CD4-positive, CD25-positive, alpha-beta regulatory T cell (primary cell): ENCODE measurements around the gene TBC1D22A. TPM values are rescaled to one million over a fixed set of nuclear protein-coding genes. Genes with fewer than 3 reads are reported as not detected.

Source experiments
- ATAC-seq, 2 donors: fragments of 150-1000 bp; cut with Tn5 transposase; one replicate each; pipeline ENCODE4 v1.10.0; 2021; ENCODE audit warnings: low read depth in 2 of 2, moderate number of reproducible peaks in 2 of 2, moderate library complexity in 1 of 2
- DNase-seq, 3 donors: peaks; one replicate each; pipeline versions ENCODE4 v3.0.0 to v3.0.0-alpha.2; 2012 to 2022; ENCODE audit warnings: mixed read lengths in 1 of 3
- H3K27ac ChIP-seq: one replicate; pipeline ENCODE4 v1.7.0; 2013; ENCODE audit warnings: mild to moderate bottlenecking, low read length; ENCODE audit not compliant: insufficient read depth, poor library complexity, severe bottlenecking
- H3K27me3 ChIP-seq: one replicate; pipeline ENCODE4 v1.7.0; 2013; ENCODE audit warnings: low read length; ENCODE audit not compliant: control insufficient read depth, insufficient read depth
- H3K36me3 ChIP-seq: one replicate; pipeline ENCODE4 v1.7.0; 2013; ENCODE audit warnings: mild to moderate bottlenecking, low read length, moderate library complexity; ENCODE audit not compliant: control insufficient read depth, insufficient read depth
- H3K4me1 ChIP-seq: 2 replicates; pipeline ENCODE4 v1.7.0; 2013; ENCODE audit warnings: mild to moderate bottlenecking, low read length; ENCODE audit not compliant: insufficient read depth, control insufficient read depth, poor library complexity, severe bottlenecking
- H3K4me3 ChIP-seq: one replicate; pipeline ENCODE4 v1.7.0; 2013; ENCODE audit warnings: low read depth, mild to moderate bottlenecking, low read length, moderate library complexity
- H3K9me3 ChIP-seq, 2 experiments: 1 replicate in 1 of 2; 2 replicates in 1 of 2; pipeline ENCODE4 v1.7.0; 2013; ENCODE audit warnings: low read length in 2 of 2, mild to moderate bottlenecking in 1 of 2, moderate library complexity in 1 of 2; ENCODE audit not compliant: control insufficient read depth in 2 of 2
- H3K27ac Mint-ChIP-seq, 3 donors: one replicate each; pipeline ENCODE4 v1.8.0; 2020 to 2022; ENCODE audit warnings: mild to moderate bottlenecking in 3 of 3, mixed read lengths in 3 of 3, moderate library complexity in 2 of 3
- H3K27me3 Mint-ChIP-seq: one replicate; pipeline ENCODE4 v1.8.0; 2022; ENCODE audit warnings: mild to moderate bottlenecking, mixed read lengths
- H3K36me3 Mint-ChIP-seq: one replicate; pipeline ENCODE4 v1.8.0; 2020; ENCODE audit warnings: mixed read lengths
- H3K4me1 Mint-ChIP-seq, 4 donors: one replicate each; pipeline ENCODE4 v1.8.0; 2020 to 2022; ENCODE audit warnings: mixed read lengths in 4 of 4, mild to moderate bottlenecking in 1 of 4
- H3K4me3 Mint-ChIP-seq, 4 donors: one replicate each; pipeline ENCODE4 v1.8.0; 2020 to 2022; ENCODE audit warnings: mild to moderate bottlenecking in 4 of 4, mixed read lengths in 4 of 4, moderate library complexity in 3 of 4
- H3K9me3 Mint-ChIP-seq, 7 donors: one replicate each; pipeline ENCODE4 v1.8.0; 2020 to 2022; ENCODE audit warnings: mixed read lengths in 7 of 7, mild to moderate bottlenecking in 3 of 7, moderate library complexity in 2 of 7
- polyA plus RNA-seq, 4 donors: library from polyadenylated mRNA; unstranded; fragments of 300-500 nt; fragmentation: Illumina TruSeq; gene quantifications; one replicate each; pipeline ENCODE4 v1.2.3, GENCODE V29; 2021
- total RNA-seq: library from RNA; stranded (reverse); gene quantifications from one replicate; pipeline ENCODE4 v1.2.3, GENCODE V29; 2022

Gene TBC1D22A
- total and polyA plus RNA-seq, 5 donors from 2014 or later: 19.8 to 42.5 (median 24.3) TPM

GRCh38 chr22:46929046-46929709 is 166.7 kb downstream of the TBC1D22A start:
- Mint-ChIP-seq H3K4me1 (peaks cover 9 to 23% (median 15%) of the 10 kb centered on the region in 4 donors), H3K27ac (no peak overlapping the region), H3K9me3 (no peaks in the 10 kb centered on the region), H3K27me3 (no peaks in the 10 kb centered on the region), H3K36me3 (peaks cover 26% of the 10 kb centered on the region), H3K4me3 (no peak overlapping the region)
- H3K27me3 ChIP-seq: no peaks in the 10 kb centered on the region
- H3K27ac ChIP-seq: no peak overlapping the region
- ATAC-seq: no peak
- H3K9me3 ChIP-seq: no peaks in the 10 kb centered on the region
- H3K36me3 ChIP-seq: peaks cover 3% of the 10 kb centered on the region
- no peaks in the 10 kb centered on the region for H3K4me1 ChIP-seq
- H3K4me3 ChIP-seq: no peak overlapping the region
- DNase-seq: no peak

GRCh38 chr22:46929710-46930204 is 167.3 kb downstream of the TBC1D22A start:
- no peak overlapping the region for H3K27ac Mint-ChIP-seq

GRCh38 chr22:46931414-46931813 is 169.0 kb downstream of the TBC1D22A start:
- H3K4me1 Mint-ChIP-seq: peaks cover 9 to 29% (median 20%) of the 10 kb centered on the region in 4 donors
- Histone ChIP-seq H3K36me3 (no peaks in the 10 kb centered on the region), H3K4me1 (no peaks in the 10 kb centered on the region), H3K4me3 (no peak overlapping the region), H3K27ac (no peak overlapping the region), H3K9me3 (no peaks in the 10 kb centered on the region), H3K27me3 (no peaks in the 10 kb centered on the region)
- no peaks in the 10 kb centered on the region for H3K9me3 Mint-ChIP-seq
- no peaks in the 10 kb centered on the region for H3K27me3 Mint-ChIP-seq
- ATAC-seq (no peak), DNase-seq (no peak)
- H3K4me3 Mint-ChIP-seq: no peak overlapping the region
- peaks cover 31% of the 10 kb centered on the region for H3K36me3 Mint-ChIP-seq
- no peak overlapping the region for H3K27ac Mint-ChIP-seq

More at GRCh38 chr22:46929710-46930204, 167.3 kb downstream of the TBC1D22A start:
- Mint-ChIP-seq H3K27me3 (no peaks in the 10 kb centered on the region), H3K36me3 (peaks cover 28% of the 10 kb centered on the region), H3K4me1 (peaks cover 9 to 23% (median 16%) of the 10 kb centered on the region in 4 donors), H3K9me3 (no peaks in the 10 kb centered on the region), H3K4me3 (no peak overlapping the region)
- DNase-seq: no peak
- no peaks in the 10 kb centered on the region for H3K27me3 ChIP-seq
- no peak for ATAC-seq
- H3K4me1 ChIP-seq: no peaks in the 10 kb centered on the region
- no peak overlapping the region for H3K27ac ChIP-seq
- peaks cover 3% of the 10 kb centered on the region for H3K36me3 ChIP-seq
- no peak overlapping the region for H3K4me3 ChIP-seq
- no peaks in the 10 kb centered on the region for H3K9me3 ChIP-seq

- no peak overlapping the region for H3K4me3 ChIP-seq
- H3K9me3 ChIP-seq: no peaks in the 10 kb centered on the region
- Mint-ChIP-seq H3K36me3 (peaks cover 33% of the 10 kb centered on the region), H3K4me3 (peak overlapping the region in 1 of 4 donors; percentile 28), H3K9me3 (no peaks in the 10 kb centered on the region), H3K4me1 (peaks cover 9 to 29% (median 21%) of the 10 kb centered on the region in 4 donors), H3K27me3 (no peaks in the 10 kb centered on the region), H3K27ac (peak overlapping the region in 1 of 3 donors; percentile 74)
- H3K4me1 ChIP-seq: no peaks in the 10 kb centered on the region
- ATAC-seq (no peak), DNase-seq (no peak)
- H3K27ac ChIP-seq: no peak overlapping the region
- no peaks in the 10 kb centered on the region for H3K27me3 ChIP-seq
- no peaks in the 10 kb centered on the region for H3K36me3 ChIP-seq
These were observed 169.4 kb downstream of the TBC1D22A start for GRCh38 chr22:46931881-46932280.

- no peak overlapping the region for H3K4me3 ChIP-seq
- no peaks in the 10 kb centered on the region for H3K27me3 ChIP-seq
- H3K9me3 ChIP-seq: no peaks in the 10 kb centered on the region
- ATAC-seq (no peak), DNase-seq (no peak)
- no peaks in the 10 kb centered on the region for H3K4me1 ChIP-seq
- Mint-ChIP-seq H3K4me1 (peaks cover 9 to 28% (median 20%) of the 10 kb centered on the region in 4 donors), H3K27ac (peak overlapping the region in 1 of 3 donors; percentile 36), H3K9me3 (no peaks in the 10 kb centered on the region), H3K4me3 (no peak overlapping the region), H3K27me3 (no peaks in the 10 kb centered on the region), H3K36me3 (peaks cover 23% of the 10 kb centered on the region)
- H3K36me3 ChIP-seq: peaks cover 2% of the 10 kb centered on the region
- no peak overlapping the region for H3K27ac ChIP-seq
These were observed 170.8 kb downstream of the TBC1D22A start for GRCh38 chr22:46933040-46933930.

GRCh38 chr22:46934172-46934745 is 171.8 kb downstream of the TBC1D22A start:
- Mint-ChIP-seq H3K9me3 (no peaks in the 10 kb centered on the region), H3K27me3 (no peaks in the 10 kb centered on the region), H3K36me3 (peaks cover 23% of the 10 kb centered on the region), H3K27ac (peak overlapping the region in 1 of 3 donors; percentile 71), H3K4me3 (no peak overlapping the region), H3K4me1 (peaks cover 8 to 28% (median 16%) of the 10 kb centered on the region in 4 donors)
- Histone ChIP-seq H3K27me3 (no peaks in the 10 kb centered on the region), H3K36me3 (peaks cover 3% of the 10 kb centered on the region), H3K9me3 (no peaks in the 10 kb centered on the region), H3K27ac (no peak overlapping the region), H3K4me3 (no peak overlapping the region), H3K4me1 (no peaks in the 10 kb centered on the region)
- no peak for DNase-seq
- ATAC-seq: no peak

- Mint-ChIP-seq H3K27ac (peak overlapping the region in 2 of 3 donors; percentile 46 to 82), H3K9me3 (no peaks in the 10 kb centered on the region), H3K36me3 (peaks cover 28% of the 10 kb centered on the region), H3K4me1 (peaks cover 5 to 26% (median 16%) of the 10 kb centered on the region in 4 donors), H3K4me3 (no peak overlapping the region), H3K27me3 (no peaks in the 10 kb centered on the region)
- Histone ChIP-seq H3K4me1 (no peaks in the 10 kb centered on the region), H3K27ac (no peak overlapping the region), H3K4me3 (no peak overlapping the region), H3K36me3 (peaks cover 3% of the 10 kb centered on the region), H3K27me3 (no peaks in the 10 kb centered on the region), H3K9me3 (no peaks in the 10 kb centered on the region)
- DNase-seq: peak in 1 of 3 donors; percentile 56
- ATAC-seq: peak in 1 of 2 donors; percentile 39
These were observed 172.5 kb downstream of the TBC1D22A start for GRCh38 chr22:46934746-46935491.
